ENCODE measurements around the gene DDX24. TPM values are rescaled to one million over a fixed set of nuclear protein-coding genes. Genes with fewer than 3 reads are reported as not detected.

DDX24 gene
- polyA plus RNA-seq, 2 of the 4 experiments (the other 2 are of a cell fraction) = 121 to 161 TPM

DNA sequence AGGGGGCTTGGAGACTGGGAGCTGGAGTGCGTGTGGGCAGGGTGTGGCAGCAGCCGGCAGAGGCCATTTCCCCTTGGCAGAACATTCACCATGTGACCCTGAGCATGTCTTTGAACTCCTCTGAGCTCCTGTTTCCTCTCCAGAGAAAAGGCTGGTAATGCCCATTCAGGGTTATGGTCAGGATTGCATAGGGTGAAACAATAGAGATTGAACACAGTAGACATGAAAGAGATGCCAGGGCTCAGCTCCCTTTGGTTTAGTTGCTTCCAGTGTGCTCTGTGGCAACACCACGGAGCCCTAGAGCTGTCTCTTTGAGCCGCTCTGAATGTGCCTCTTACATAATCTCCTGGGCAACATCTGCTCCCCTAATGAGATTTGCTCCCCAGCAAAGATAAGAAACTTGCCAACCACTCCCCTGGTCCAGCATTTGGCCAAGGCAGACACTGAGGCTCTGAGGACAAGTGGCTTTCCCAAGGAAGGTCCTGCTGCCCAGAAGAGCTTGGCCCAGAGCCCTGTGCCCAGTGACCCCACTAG lies 34.1 kb upstream of the DDX24 start (continued):
- TF ChIP-seq EHMT2 (IDR thresholded peaks at IDR 0.05; ENCODE audit: low read depth) = no peak
- TF ChIP-seq, protein P1, sequence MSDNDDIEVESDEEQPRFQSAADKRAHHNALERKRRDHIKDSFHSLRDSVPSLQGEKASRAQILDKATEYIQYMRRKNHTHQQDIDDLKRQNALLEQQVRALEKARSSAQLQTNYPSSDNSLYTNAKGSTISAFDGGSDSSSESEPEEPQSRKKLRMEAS (IDR thresholded peaks at IDR 0.05) = no peak

DNA sequence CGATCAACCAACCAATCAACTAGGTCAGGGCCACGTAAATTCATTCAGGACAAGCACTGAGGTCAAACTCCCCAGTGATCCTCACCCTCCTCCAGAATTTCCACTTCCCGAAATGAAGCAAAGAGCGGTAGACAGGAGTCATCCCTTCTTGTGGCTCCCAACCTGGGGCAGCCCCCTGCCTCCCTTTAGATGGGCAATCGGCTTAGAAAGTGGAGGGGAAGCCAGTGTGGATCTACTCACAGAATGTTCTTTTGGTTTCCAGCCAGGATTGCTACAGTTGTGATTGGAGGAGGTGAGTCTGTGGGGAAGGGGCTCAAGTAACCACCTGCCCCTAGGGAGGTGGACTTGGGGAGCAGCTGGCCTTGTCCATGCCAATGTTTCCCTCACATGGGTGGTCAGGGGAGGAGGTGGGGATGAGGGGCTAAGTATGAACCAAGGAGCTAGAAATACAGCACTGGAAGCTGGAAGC lies 33.6 kb upstream of the DDX24 start:
- ATAC-seq = no peak
- no peak for DNase-seq (ENCODE audit: low read depth in 1 of 2, low spot score in 1 of 2)
- no peak for TF ChIP-seq RAD21 (conservative IDR thresholded peaks at IDR 0.05 in 1 of 2, IDR thresholded peaks at IDR 0.05 in 1 of 2)
- Histone ChIP-seq H3K9me3 (peaks cover 8% of the 10 kb centered on the region; the same call in 1 of the 3 replicates), H3K4me2 (no peak overlapping the region), H3K27ac (no peak overlapping the region), H3K4me3 (no peak overlapping the region), H3K4me1 (no peaks in the 10 kb centered on the region)
- ChIA-PET POLR2A (no interaction called here), CTCF (interaction anchor here (0.9 to 3.0 kb wide), 4 partner anchors 17 to 78 kb away, joined by 6 to 17 read pairs (median 6); no protein-coding TSS in a partner anchor)
- FAIRE-seq = no peak
- 73% methylated on average over 5 of the region's 5 CpGs for WGBS (ENCODE audit: missing lambda C conversion rate)

DNA sequence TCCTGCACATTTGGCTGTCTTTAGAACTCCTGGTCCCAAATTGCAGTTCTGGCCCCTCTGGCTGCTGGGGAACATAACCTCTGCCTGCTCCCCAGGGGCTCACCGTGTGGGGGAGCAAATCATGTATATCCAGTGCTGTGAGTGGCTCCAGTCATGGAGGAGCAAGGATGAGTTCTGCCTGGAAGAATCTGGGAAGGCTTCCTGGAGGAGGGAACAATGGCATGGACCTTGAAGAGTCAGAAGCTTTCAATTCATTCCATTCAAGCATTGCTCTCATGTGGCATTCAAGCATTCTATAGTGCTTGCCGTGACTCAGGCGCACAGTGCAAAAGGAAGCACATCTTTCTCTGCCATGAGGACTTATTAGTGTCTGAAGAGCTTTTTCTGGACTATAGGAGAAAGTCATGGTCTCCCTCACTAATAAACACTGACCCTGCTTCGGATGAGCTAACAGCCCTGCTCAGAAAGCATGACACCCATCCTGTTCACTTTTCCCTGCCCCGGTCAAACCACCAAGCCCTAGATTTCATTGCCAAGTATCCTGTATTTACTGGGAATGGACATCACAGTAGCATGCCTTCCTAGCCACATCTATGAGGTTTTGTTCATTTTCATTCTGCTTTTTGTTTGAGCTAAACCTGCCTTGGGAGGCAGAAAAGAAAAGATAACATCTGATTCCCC lies 33.0 kb upstream of the DDX24 start:
- no peak overlapping the region for H3K4me2 ChIP-seq
- ATAC-seq = no peak
- no peak for DNase-seq (ENCODE audit: low read depth in 1 of 2, low spot score in 1 of 2)
- peaks cover 5% of the 10 kb centered on the region; the same call in 1 of the 3 replicates for H3K9me3 ChIP-seq
- POLR2A ChIA-PET = no interaction called here
- FAIRE-seq = no peak
- CTCF ChIA-PET = interaction anchor here (0.9 to 3.0 kb wide), 4 partner anchors 18 to 78 kb away, joined by 6 to 17 read pairs (median 6); no protein-coding TSS in a partner anchor
- no peak for TF ChIP-seq ZSCAN20 (CRISPR knock-in tag; IDR thresholded peaks at IDR 0.05)
- no peak for TF ChIP-seq HOXB5 (CRISPR knock-in tag; IDR thresholded peaks at IDR 0.05)
- TF ChIP-seq ZFP36 (IDR thresholded peaks at IDR 0.05; ENCODE audit: borderline replicate concordance, partially characterized antibody) = peak; percentile 64
- TF ChIP-seq, protein P1 (IDR thresholded peaks at IDR 0.05) = no peak
- 72% methylated on average over 5 of the region's 5 CpGs for WGBS (ENCODE audit: missing lambda C conversion rate)
- no peaks in the 10 kb centered on the region for H3K4me1 ChIP-seq
- no peak overlapping the region for H3K27ac ChIP-seq
- H3K4me3 ChIP-seq = no peak overlapping the region

DNA sequence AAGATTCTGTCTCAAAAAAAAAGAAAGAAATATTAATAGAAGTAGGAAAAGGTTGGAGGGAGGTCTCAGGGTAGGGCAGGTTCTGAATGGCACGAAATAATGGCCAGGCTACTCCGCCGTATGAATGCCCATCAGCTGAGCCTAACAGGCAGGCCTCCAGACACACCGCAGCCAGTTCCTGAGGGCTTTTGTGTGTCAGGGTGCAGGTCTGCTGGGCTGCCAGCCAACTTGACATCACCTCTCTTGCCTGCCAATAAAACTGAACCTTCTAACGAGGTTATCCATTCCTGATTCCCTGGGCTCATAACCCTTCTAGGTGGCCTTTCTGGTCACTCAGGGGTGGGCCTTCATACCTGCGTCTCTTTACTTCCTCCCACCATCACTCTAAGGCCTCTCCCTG lies 32.5 kb upstream of the DDX24 start:
- no peak overlapping the region for H3K4me2 ChIP-seq
- TF ChIP-seq ZFP36 (IDR thresholded peaks at IDR 0.05; ENCODE audit: borderline replicate concordance, partially characterized antibody) = no peak
- no peak overlapping the region for H3K27ac ChIP-seq
- no peaks in the 10 kb centered on the region for H3K9me3 ChIP-seq
- no peak for ATAC-seq
- no peaks in the 10 kb centered on the region for H3K4me1 ChIP-seq
- no peak for FAIRE-seq
- ChIA-PET POLR2A (no interaction called here), CTCF (interaction anchor here (0.6 to 0.9 kb wide), 2 partner anchors 77 to 793 kb away, joined by 3 to 6 read pairs; no protein-coding TSS in a partner anchor)
- 63% methylated on average over 6 of the region's 6 CpGs for WGBS (ENCODE audit: missing lambda C conversion rate)
- no peak overlapping the region for H3K4me3 ChIP-seq
- DNase-seq (ENCODE audit: low read depth in 1 of 2, low spot score in 1 of 2) = no peak

DNA sequence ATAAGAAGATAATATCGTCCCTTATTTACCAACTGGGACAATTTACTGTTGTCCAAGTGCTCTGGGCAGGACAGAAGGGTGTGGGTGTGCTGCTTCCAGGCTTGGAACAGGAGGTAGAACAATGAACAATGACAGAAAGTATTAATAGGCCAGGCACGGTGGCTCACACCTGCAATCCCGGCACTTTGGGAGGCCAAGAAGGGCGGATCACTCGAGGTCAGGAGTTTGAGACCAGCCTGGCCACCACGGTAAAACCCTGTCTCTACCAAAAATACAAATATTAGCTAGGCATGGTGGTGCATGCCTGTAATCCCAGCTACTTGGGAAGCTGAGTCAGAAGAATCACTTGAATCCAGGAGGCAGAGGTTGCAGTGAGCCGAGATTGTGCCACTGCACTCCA lies 32.1 kb upstream of the DDX24 start:
- H3K9me3 ChIP-seq = no peaks in the 10 kb centered on the region
- no peak overlapping the region for H3K4me3 ChIP-seq
- H3K27ac ChIP-seq = no peak overlapping the region
- FAIRE-seq (no peak), DNase-seq (ENCODE audit: low read depth in 1 of 2, low spot score in 1 of 2) (no peak), ATAC-seq (no peak)
- WGBS (ENCODE audit: missing lambda C conversion rate) = 80% methylated on average over 7 of the region's 7 CpGs
- H3K4me1 ChIP-seq = no peaks in the 10 kb centered on the region
- ChIA-PET CTCF (interaction anchor here (0.6 to 1.1 kb wide), 2 partner anchors 23 to 792 kb away, joined by 3 read pairs; no protein-coding TSS in a partner anchor), POLR2A (no interaction called here)
- H3K4me2 ChIP-seq = no peak overlapping the region
- TF ChIP-seq POLR2AphosphoS2 (conservative IDR thresholded peaks at IDR 0.05; ENCODE audit: low read length) (no peak), RARB (CRISPR knock-in tag; IDR thresholded peaks at IDR 0.05) (no peak), CHD4 (IDR thresholded peaks at IDR 0.05; ENCODE audit: borderline replicate concordance) (no peak), NFE2L2 (conservative IDR thresholded peaks at IDR 0.05; ENCODE audit: low read length) (no peak)
- TF ChIP-seq, protein P2, sequence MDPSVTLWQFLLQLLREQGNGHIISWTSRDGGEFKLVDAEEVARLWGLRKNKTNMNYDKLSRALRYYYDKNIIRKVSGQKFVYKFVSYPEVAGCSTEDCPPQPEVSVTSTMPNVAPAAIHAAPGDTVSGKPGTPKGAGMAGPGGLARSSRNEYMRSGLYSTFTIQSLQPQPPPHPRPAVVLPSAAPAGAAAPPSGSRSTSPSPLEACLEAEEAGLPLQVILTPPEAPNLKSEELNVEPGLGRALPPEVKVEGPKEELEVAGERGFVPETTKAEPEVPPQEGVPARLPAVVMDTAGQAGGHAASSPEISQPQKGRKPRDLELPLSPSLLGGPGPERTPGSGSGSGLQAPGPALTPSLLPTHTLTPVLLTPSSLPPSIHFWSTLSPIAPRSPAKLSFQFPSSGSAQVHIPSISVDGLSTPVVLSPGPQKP (IDR thresholded peaks at IDR 0.05; ENCODE audit: low read depth, low read length) = no peak

Data from A549 (cell line).